ENCODE measurements around the gene EIF3K.

DNA sequence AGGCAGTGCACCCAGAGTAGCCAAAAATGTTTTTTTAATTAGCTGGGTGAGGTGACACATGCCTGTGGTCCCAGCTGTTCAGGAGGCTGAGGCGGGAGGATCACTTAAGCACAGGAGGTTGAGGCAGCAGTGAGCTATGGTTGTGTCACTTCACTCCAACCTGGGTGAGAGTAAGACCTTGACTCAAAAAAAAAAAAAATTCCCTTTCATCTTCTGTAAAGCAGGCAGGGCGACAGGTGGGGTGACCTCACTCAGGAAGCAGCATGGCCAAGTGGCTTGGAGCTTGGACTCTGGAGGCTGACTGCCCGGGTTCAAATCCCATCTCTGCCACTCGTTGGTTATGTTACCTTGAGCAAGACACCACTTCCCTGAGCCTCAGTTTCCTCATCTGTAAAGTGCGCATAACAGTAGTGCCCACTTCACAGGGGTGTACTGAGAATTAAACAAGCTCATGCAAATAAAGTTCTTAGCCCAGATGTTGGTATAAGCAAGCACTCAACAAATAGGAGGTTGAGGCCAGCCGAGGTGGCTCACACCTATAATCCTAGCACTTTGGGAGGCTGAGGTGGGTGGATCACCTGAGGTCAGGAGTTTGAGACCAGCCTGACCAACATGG lies 49.5 kb upstream of the EIF3K start:
- TF ChIP-seq POLR2A (IDR thresholded peaks at IDR 0.05): no peak
- TF ChIP-seq, protein P1, sequence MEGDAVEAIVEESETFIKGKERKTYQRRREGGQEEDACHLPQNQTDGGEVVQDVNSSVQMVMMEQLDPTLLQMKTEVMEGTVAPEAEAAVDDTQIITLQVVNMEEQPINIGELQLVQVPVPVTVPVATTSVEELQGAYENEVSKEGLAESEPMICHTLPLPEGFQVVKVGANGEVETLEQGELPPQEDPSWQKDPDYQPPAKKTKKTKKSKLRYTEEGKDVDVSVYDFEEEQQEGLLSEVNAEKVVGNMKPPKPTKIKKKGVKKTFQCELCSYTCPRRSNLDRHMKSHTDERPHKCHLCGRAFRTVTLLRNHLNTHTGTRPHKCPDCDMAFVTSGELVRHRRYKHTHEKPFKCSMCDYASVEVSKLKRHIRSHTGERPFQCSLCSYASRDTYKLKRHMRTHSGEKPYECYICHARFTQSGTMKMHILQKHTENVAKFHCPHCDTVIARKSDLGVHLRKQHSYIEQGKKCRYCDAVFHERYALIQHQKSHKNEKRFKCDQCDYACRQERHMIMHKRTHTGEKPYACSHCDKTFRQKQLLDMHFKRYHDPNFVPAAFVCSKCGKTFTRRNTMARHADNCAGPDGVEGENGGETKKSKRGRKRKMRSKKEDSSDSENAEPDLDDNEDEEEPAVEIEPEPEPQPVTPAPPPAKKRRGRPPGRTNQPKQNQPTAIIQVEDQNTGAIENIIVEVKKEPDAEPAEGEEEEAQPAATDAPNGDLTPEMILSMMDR (IDR thresholded peaks at IDR 0.05): no peak

Data from heart left ventricle (tissue), 13 donors.